Measurements from ENCODE around the gene OLFM1.

DNA sequence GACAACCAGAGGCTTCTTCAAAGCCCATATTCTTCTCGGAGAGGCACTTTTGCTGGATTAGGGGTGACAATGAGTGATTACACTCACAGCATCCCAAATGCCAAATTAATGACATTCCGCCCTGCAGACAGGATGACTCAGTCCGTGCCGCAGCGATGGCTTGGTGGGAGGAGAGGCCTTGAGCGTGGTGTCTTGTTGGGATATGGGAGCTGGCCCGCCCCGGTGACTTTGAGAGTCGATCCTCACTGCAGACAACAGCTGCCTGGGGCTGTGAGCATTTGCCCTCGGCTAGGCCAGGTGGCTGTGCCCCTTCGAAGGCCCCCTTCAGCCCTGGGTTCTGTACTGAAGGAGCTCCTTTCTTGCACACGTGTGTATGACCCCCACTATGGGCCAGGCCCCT, 29.8 kb downstream of the OLFM1 start:
- TF ChIP-seq, protein P1, sequence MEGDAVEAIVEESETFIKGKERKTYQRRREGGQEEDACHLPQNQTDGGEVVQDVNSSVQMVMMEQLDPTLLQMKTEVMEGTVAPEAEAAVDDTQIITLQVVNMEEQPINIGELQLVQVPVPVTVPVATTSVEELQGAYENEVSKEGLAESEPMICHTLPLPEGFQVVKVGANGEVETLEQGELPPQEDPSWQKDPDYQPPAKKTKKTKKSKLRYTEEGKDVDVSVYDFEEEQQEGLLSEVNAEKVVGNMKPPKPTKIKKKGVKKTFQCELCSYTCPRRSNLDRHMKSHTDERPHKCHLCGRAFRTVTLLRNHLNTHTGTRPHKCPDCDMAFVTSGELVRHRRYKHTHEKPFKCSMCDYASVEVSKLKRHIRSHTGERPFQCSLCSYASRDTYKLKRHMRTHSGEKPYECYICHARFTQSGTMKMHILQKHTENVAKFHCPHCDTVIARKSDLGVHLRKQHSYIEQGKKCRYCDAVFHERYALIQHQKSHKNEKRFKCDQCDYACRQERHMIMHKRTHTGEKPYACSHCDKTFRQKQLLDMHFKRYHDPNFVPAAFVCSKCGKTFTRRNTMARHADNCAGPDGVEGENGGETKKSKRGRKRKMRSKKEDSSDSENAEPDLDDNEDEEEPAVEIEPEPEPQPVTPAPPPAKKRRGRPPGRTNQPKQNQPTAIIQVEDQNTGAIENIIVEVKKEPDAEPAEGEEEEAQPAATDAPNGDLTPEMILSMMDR (IDR thresholded peaks at IDR 0.05; ENCODE audit: low read depth, low read length) = no peak
- no peak for TF ChIP-seq EZH2phosphoT487 (IDR thresholded peaks at IDR 0.05; ENCODE audit: low read depth)
